T-helper 1 cell treated with Interleukin-12 subunit alpha and Interleukin-12 subunit beta and Interleukin-4 antibody, amounts not matched to agents 30 μg/mL and 1 μg/mL, for 36 hours (primary cell): ENCODE measurements around the gene DGKQ.
A peak's percentile ranks its signal among the peaks of the same experiment; 100 is the strongest.
"Not testable (repeated sequence)": the region's sequence is repeated elsewhere in the genome, so short reads cannot be mapped to it uniquely, and the experiment has no call there.

Experiments
- H3K27ac Mint-ChIP-seq: one replicate; pipeline ENCODE4 v1.8.0; 2021; ENCODE audit warnings: mild to moderate bottlenecking, mixed read lengths
- H3K27me3 Mint-ChIP-seq: one replicate; pipeline ENCODE4 v1.8.0; 2021; ENCODE audit warnings: low read depth, mixed read lengths
- H3K36me3 Mint-ChIP-seq: one replicate; pipeline ENCODE4 v1.8.0; 2021; ENCODE audit warnings: low read depth, mixed read lengths
- H3K4me1 Mint-ChIP-seq: one replicate; pipeline ENCODE4 v1.8.0; 2021; ENCODE audit warnings: low read depth, mixed read lengths
- H3K4me3 Mint-ChIP-seq: one replicate; pipeline ENCODE4 v1.8.0; 2021; ENCODE audit warnings: mild to moderate bottlenecking, moderate library complexity, mixed read lengths
- H3K9me3 Mint-ChIP-seq: one replicate; pipeline ENCODE4 v1.8.0; 2021; ENCODE audit warnings: mixed read lengths

Gene DGKQ

GRCh38 chr4:982291-982690 lies 8.9 kb upstream of the DGKQ start:
- H3K27me3 Mint-ChIP-seq, result no peaks in the 10 kb centered on the region

GRCh38 chr4:978957-979701 lies 5.8 kb upstream of the DGKQ start:
- no peak overlapping the region for H3K4me3 Mint-ChIP-seq
- H3K27ac Mint-ChIP-seq, result no peak overlapping the region
- peaks cover under 1% of the 10 kb centered on the region for H3K4me1 Mint-ChIP-seq
- H3K36me3 Mint-ChIP-seq, result no peaks in the 10 kb centered on the region
- no peaks in the 10 kb centered on the region for H3K9me3 Mint-ChIP-seq
- H3K27me3 Mint-ChIP-seq, result no peaks in the 10 kb centered on the region

More at GRCh38 chr4:982291-982690, 8.9 kb upstream of the DGKQ start:
- Mint-ChIP-seq H3K36me3 (no peaks in the 10 kb centered on the region), H3K4me1 (peaks cover 12% of the 10 kb centered on the region), H3K9me3 (no peaks in the 10 kb centered on the region), H3K27ac (no peak overlapping the region), H3K4me3 (no peak overlapping the region)

GRCh38 chr4:976016-976415 lies 2.6 kb upstream of the DGKQ start:
- H3K27me3 Mint-ChIP-seq, H3K9me3 Mint-ChIP-seq, H3K4me3 Mint-ChIP-seq, H3K4me1 Mint-ChIP-seq, H3K27ac Mint-ChIP-seq, H3K36me3 Mint-ChIP-seq: not testable (repeated sequence)

GRCh38 chr4:974668-975067 lies 1.3 kb upstream of the DGKQ start:
- Mint-ChIP-seq H3K9me3 (no peaks in the 10 kb centered on the region), H3K36me3 (no peaks in the 10 kb centered on the region), H3K4me1 (peaks cover 5% of the 10 kb centered on the region), H3K4me3 (no peak overlapping the region), H3K27ac (no peak overlapping the region), H3K27me3 (no peaks in the 10 kb centered on the region)

- Mint-ChIP-seq H3K27me3 (no peaks in the 10 kb centered on the region), H3K36me3 (no peaks in the 10 kb centered on the region), H3K9me3 (no peaks in the 10 kb centered on the region), H3K4me3 (peak overlapping the region; percentile 21), H3K4me1 (peaks cover 5% of the 10 kb centered on the region), H3K27ac (no peak overlapping the region)
Observed at GRCh38 chr4:972651-973424, 531 bp downstream of the DGKQ start.

- no peaks in the 10 kb centered on the region for H3K9me3 Mint-ChIP-seq
- H3K36me3 Mint-ChIP-seq, result no peaks in the 10 kb centered on the region
- no peaks in the 10 kb centered on the region for H3K27me3 Mint-ChIP-seq
- H3K4me1 Mint-ChIP-seq, result peaks cover 5% of the 10 kb centered on the region
- H3K4me3 Mint-ChIP-seq, result no peak overlapping the region
- no peak overlapping the region for H3K27ac Mint-ChIP-seq
Observed at GRCh38 chr4:971666-972500, 1.5 kb downstream of the DGKQ start.

GRCh38 chr4:970854-971520 lies 2.4 kb downstream of the DGKQ start:
- peaks cover 5% of the 10 kb centered on the region for H3K4me1 Mint-ChIP-seq
- no peak overlapping the region for H3K4me3 Mint-ChIP-seq
- no peaks in the 10 kb centered on the region for H3K9me3 Mint-ChIP-seq
- H3K27me3 Mint-ChIP-seq, result no peaks in the 10 kb centered on the region
- no peak overlapping the region for H3K27ac Mint-ChIP-seq
- H3K36me3 Mint-ChIP-seq, result no peaks in the 10 kb centered on the region

- H3K27me3 Mint-ChIP-seq, result no peaks in the 10 kb centered on the region
- H3K4me1 Mint-ChIP-seq, result peaks cover 5% of the 10 kb centered on the region
- H3K36me3 Mint-ChIP-seq, result no peaks in the 10 kb centered on the region
- H3K9me3 Mint-ChIP-seq, result no peaks in the 10 kb centered on the region
- no peak overlapping the region for H3K4me3 Mint-ChIP-seq
- H3K27ac Mint-ChIP-seq, result no peak overlapping the region
Observed at GRCh38 chr4:970046-970745, 3.2 kb downstream of the DGKQ start.

- H3K27me3 Mint-ChIP-seq, result no peaks in the 10 kb centered on the region
- no peaks in the 10 kb centered on the region for H3K9me3 Mint-ChIP-seq
- no peaks in the 10 kb centered on the region for H3K36me3 Mint-ChIP-seq
- no peak overlapping the region for H3K27ac Mint-ChIP-seq
- H3K4me1 Mint-ChIP-seq, result peaks cover 5% of the 10 kb centered on the region
- no peak overlapping the region for H3K4me3 Mint-ChIP-seq
Observed at GRCh38 chr4:968621-969394, 4.6 kb downstream of the DGKQ start.

- H3K4me1 Mint-ChIP-seq, result peaks cover 5% of the 10 kb centered on the region
- H3K36me3 Mint-ChIP-seq, result no peaks in the 10 kb centered on the region
- no peak overlapping the region for H3K27ac Mint-ChIP-seq
- no peak overlapping the region for H3K4me3 Mint-ChIP-seq
- no peaks in the 10 kb centered on the region for H3K9me3 Mint-ChIP-seq
- no peaks in the 10 kb centered on the region for H3K27me3 Mint-ChIP-seq
Observed at GRCh38 chr4:968221-968620, 5.1 kb downstream of the DGKQ start.

- H3K27ac Mint-ChIP-seq, result no peak overlapping the region
- no peaks in the 10 kb centered on the region for H3K27me3 Mint-ChIP-seq
- peaks cover 5% of the 10 kb centered on the region for H3K4me1 Mint-ChIP-seq
- H3K9me3 Mint-ChIP-seq, result no peaks in the 10 kb centered on the region
- no peak overlapping the region for H3K4me3 Mint-ChIP-seq
- no peaks in the 10 kb centered on the region for H3K36me3 Mint-ChIP-seq
Observed at GRCh38 chr4:967113-968104, 6.0 kb downstream of the DGKQ start.

- H3K4me3 Mint-ChIP-seq, result no peak overlapping the region
- peaks cover 5% of the 10 kb centered on the region for H3K4me1 Mint-ChIP-seq
- H3K9me3 Mint-ChIP-seq, result no peaks in the 10 kb centered on the region
- no peak overlapping the region for H3K27ac Mint-ChIP-seq
- H3K27me3 Mint-ChIP-seq, result no peaks in the 10 kb centered on the region
- H3K36me3 Mint-ChIP-seq, result no peaks in the 10 kb centered on the region
Observed at GRCh38 chr4:966266-967112, 6.9 kb downstream of the DGKQ start.
